ENCODE measurements around the gene DNAJB1. TPM values are rescaled to one million over a fixed set of nuclear protein-coding genes. Genes with fewer than 3 reads are reported as not detected.

DNAJB1 gene
- total RNA-seq, 1 experiment from 2014 or later: 79.5 TPM

DNA sequence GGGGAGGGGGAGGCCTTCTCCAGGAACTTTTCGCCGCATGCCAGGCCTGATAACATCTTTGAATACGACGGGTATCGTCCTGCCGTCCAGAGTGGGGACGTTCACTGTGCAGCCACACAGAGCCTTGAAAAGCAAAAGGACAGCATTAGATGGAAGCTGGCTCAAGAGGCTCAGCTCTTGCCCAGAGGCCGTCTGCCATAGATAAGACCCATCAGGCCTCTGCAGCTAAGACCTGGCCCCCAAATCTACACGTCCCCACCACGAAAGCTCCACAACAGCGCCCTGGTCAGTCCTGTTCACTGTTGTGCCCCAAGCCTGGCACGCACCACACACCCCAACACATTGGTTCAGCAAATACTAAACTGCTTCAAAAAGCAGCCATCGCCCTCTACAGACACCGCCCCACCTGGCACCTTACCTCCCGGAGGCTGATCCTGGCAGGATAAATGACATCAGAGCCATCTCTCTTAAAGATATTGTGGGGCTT, 2.1 kb downstream of the DNAJB1 start:
- intact Hi-C loops (cut with micrococcal nuclease; ENCODE audit: unreplicated experiment): no loop called here
- Mint-ChIP-seq H3K4me3 (ENCODE audit: unreplicated experiment) (peak overlapping the region; percentile 88), H3K36me3 (ENCODE audit: insufficient read depth, unreplicated experiment) (peaks cover 57% of the 10 kb centered on the region), H3K27me3 (ENCODE audit: insufficient read depth, unreplicated experiment) (no peaks in the 10 kb centered on the region), H3K4me1 (ENCODE audit: low read depth, unreplicated experiment) (peaks cover 9% of the 10 kb centered on the region), H3K27ac (ENCODE audit: unreplicated experiment) (peak overlapping the region; percentile 86), H3K9me3 (ENCODE audit: unreplicated experiment) (no peaks in the 10 kb centered on the region)
- Histone ChIP-seq H3K9me3 (no peaks in the 10 kb centered on the region), H3K36me3 (ENCODE audit: control insufficient read depth, insufficient read depth, low read length) (peaks cover 7% of the 10 kb centered on the region), H3K27me3 (replicated peaks; ENCODE audit: control insufficient read depth, insufficient read depth, low read length) (no peaks in the 10 kb centered on the region), H3K4me3 (ENCODE audit: low read depth, low read length) (no peak overlapping the region), H3K4me1 (peaks cover 26% of the 10 kb centered on the region)
- DNase-seq: no peak
- BruUV-seq (replicated peaks): no TSS peak
- ChIA-PET CTCF (no interaction called here), POLR2A (no interaction called here)
- TF ChIP-seq CTCF (IDR thresholded peaks at IDR 0.05; ENCODE audit: insufficient read depth in 1 of 2, low read depth in 1 of 2, low read length in 1 of 2, severe bottlenecking in 1 of 2, unreplicated experiment in 1 of 2): no peak

DNA sequence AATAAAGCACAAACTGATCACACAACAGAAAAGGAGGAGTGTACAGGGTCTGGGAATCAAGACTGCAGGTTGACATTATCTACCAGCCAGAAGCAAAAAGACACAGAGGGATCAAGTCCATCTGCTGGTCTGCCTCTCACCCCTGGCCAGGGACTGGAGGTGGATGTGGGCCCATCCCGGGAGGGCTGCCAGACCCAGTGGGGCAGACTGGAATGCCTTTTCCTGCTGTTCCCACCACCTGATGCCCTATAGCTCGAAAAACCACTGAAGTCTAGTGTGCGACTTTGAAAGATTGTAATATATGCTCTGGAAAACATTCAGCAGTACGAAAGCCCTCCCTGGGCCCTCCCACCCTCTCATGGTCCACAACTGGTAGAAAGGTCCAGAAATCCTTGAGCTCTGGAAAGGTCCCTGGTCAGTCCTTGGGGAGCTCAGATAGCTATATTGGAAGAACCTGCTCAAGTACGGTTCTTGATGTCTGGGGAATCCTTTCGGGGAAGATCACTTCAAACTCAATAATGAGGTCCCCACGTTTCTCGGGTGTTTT, 2.6 kb downstream of the DNAJB1 start:
- Histone ChIP-seq H3K4me3 (ENCODE audit: low read depth, low read length) (no peak overlapping the region), H3K9me3 (no peaks in the 10 kb centered on the region), H3K36me3 (ENCODE audit: control insufficient read depth, insufficient read depth, low read length) (peaks cover 7% of the 10 kb centered on the region), H3K27me3 (replicated peaks; ENCODE audit: control insufficient read depth, insufficient read depth, low read length) (no peaks in the 10 kb centered on the region), H3K4me1 (peaks cover 32% of the 10 kb centered on the region)
- H3K27ac Mint-ChIP-seq (ENCODE audit: unreplicated experiment): no peak overlapping the region
- no peak for TF ChIP-seq CTCF (IDR thresholded peaks at IDR 0.05; ENCODE audit: insufficient read depth in 1 of 2, low read depth in 1 of 2, low read length in 1 of 2, severe bottlenecking in 1 of 2, unreplicated experiment in 1 of 2)
- CTCF ChIA-PET: no interaction called here
- BruUV-seq (replicated peaks): no TSS peak
- peak overlapping the region; percentile 88 for H3K4me3 Mint-ChIP-seq (ENCODE audit: unreplicated experiment)
- POLR2A ChIA-PET: no interaction called here
- no peak for DNase-seq
- H3K27me3 Mint-ChIP-seq (ENCODE audit: insufficient read depth, unreplicated experiment): no peaks in the 10 kb centered on the region
- peaks cover 57% of the 10 kb centered on the region for H3K36me3 Mint-ChIP-seq (ENCODE audit: insufficient read depth, unreplicated experiment)
- no peaks in the 10 kb centered on the region for H3K9me3 Mint-ChIP-seq (ENCODE audit: unreplicated experiment)
- intact Hi-C loops (cut with micrococcal nuclease; ENCODE audit: unreplicated experiment): no loop called here
- peaks cover 15% of the 10 kb centered on the region for H3K4me1 Mint-ChIP-seq (ENCODE audit: low read depth, unreplicated experiment)

DNA sequence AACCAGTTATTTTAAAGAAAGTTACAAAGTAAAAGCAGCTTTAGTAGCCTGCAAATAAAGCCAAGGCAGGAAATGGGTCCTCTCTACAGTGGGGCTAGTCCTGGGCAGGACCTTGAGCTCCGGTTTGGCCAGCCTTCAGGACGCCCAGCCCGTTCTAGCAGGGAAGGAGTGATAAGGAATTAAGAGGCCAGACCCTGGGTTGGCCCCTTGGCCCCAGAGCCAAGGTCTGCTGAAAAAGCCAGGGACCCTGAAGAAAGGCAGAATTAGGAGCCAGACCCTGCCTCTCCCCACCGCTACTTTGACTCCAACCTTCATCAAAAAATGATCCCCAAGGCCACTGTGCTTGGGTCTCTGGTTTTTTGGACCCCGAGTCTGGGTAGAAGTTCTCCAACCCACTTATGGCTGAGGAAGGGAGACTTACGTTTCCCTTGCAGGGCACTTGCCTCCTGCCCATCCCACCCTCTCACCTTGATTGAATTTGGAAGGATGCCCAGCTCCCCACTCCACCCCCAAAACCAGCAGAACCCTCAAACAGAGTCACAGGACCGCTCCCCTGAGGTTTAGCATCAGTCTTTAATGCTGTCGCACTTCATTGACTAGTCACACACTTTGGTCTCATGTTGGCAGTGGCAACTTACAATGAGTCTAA, 3.9 kb downstream of the DNAJB1 start:
- H3K27me3 Mint-ChIP-seq (ENCODE audit: insufficient read depth, unreplicated experiment): no peaks in the 10 kb centered on the region
- BruUV-seq (replicated peaks): no TSS peak
- H3K36me3 Mint-ChIP-seq (ENCODE audit: insufficient read depth, unreplicated experiment): peaks cover 57% of the 10 kb centered on the region
- H3K4me3 ChIP-seq (ENCODE audit: low read depth, low read length): no peak overlapping the region
- CTCF ChIA-PET: interaction anchor here (0.6 kb wide), 1 partner anchor 10 kb away, joined by 4 read pairs; no protein-coding TSS in a partner anchor
- DNase-seq: no peak
- H3K4me1 ChIP-seq: peaks cover 28% of the 10 kb centered on the region
- peaks cover 7% of the 10 kb centered on the region for H3K36me3 ChIP-seq (ENCODE audit: control insufficient read depth, insufficient read depth, low read length)
- peaks cover 14% of the 10 kb centered on the region for H3K4me1 Mint-ChIP-seq (ENCODE audit: low read depth, unreplicated experiment)
- no peak overlapping the region for H3K27ac Mint-ChIP-seq (ENCODE audit: unreplicated experiment)
- TF ChIP-seq CTCF (IDR thresholded peaks at IDR 0.05; ENCODE audit: insufficient read depth in 1 of 2, low read depth in 1 of 2, low read length in 1 of 2, severe bottlenecking in 1 of 2, unreplicated experiment in 1 of 2): no peak
- H3K27me3 ChIP-seq (replicated peaks; ENCODE audit: control insufficient read depth, insufficient read depth, low read length): no peaks in the 10 kb centered on the region
- H3K9me3 Mint-ChIP-seq (ENCODE audit: unreplicated experiment): no peaks in the 10 kb centered on the region
- no peak overlapping the region for H3K4me3 Mint-ChIP-seq (ENCODE audit: unreplicated experiment)
- POLR2A ChIA-PET: interaction anchor here (0.5 kb wide), 1 partner anchor 13 kb away, joined by 12 read pairs; no protein-coding TSS in a partner anchor
- no peaks in the 10 kb centered on the region for H3K9me3 ChIP-seq
- intact Hi-C loops (cut with micrococcal nuclease; ENCODE audit: unreplicated experiment): no loop called here
